Gastrocnemius medialis (tissue), 4 donors: ENCODE measurements around the gene TASOR. TPM values are rescaled to one million over a fixed set of nuclear protein-coding genes. Genes with fewer than 3 reads are reported as not detected.

Experiments used
- ATAC-seq, 2 donors: fragments of 150-250 bp; one replicate each; pipeline ENCODE4 v1.9.1; 2016
- DNase-seq, 2 donors: peaks; one replicate each; pipeline ENCODE4 v3.0.0-alpha.2; 2019
- H3K27ac ChIP-seq, 4 donors: fragments of 200-600 bp; sonication (generic); 1 replicate in 1 of 4; 2 replicates in 3 of 4; pipeline ENCODE4 v1.5.1; 2016 to 2018; ENCODE audit warnings: mild to moderate bottlenecking in 2 of 4, moderate library complexity in 1 of 4
- H3K27me3 ChIP-seq, 3 donors: fragments of 200-600 bp; sonication (generic) in 2 of 3; 1 replicate in 1 of 3; 2 replicates in 2 of 3; pipeline versions ENCODE4 v1.5.1 to v1.6.0; 2016 to 2019; ENCODE audit warnings: mild to moderate bottlenecking in 1 of 3, moderate library complexity in 1 of 3
- H3K36me3 ChIP-seq, 2 donors: fragments of 200-600 bp; sonication (generic) in 1 of 2; one replicate each; pipeline ENCODE4 v1.5.1; 2017 to 2018
- H3K4me1 ChIP-seq, 2 donors: fragments of 200-600 bp; sonication (generic) in 1 of 2; one replicate each; pipeline ENCODE4 v1.5.1; 2016 to 2017; ENCODE audit warnings: mild to moderate bottlenecking in 2 of 2
- H3K4me3 ChIP-seq, 4 donors: fragments of 200-600 bp; sonication (generic) in 3 of 4; 1 replicate in 1 of 4; 2 replicates in 3 of 4; pipeline ENCODE4 v1.5.1; 2016 to 2019; ENCODE audit warnings: mild to moderate bottlenecking in 2 of 4
- H3K9me3 ChIP-seq, 3 donors: fragments of 200-600 bp; sonication (generic) in 2 of 3; 1 replicate in 1 of 3; 2 replicates in 2 of 3; pipeline ENCODE4 v1.5.1; 2016 to 2019
- CTCF ChIP-seq, 5 experiments: fragments of 450-650 bp in 3 of 5; fragments of 200-600 bp in 2 of 5; sonication (generic) in 2 of 5; IDR thresholded peaks in 4 of 5; conservative IDR thresholded peaks in 1 of 5; 1 replicate in 4 of 5; 2 replicates in 1 of 5; pipeline ENCODE4 v1.5.1; 2016 to 2019; ENCODE audit warnings: antibody characterized with exemption in 5 of 5, mild to moderate bottlenecking in 3 of 5, moderate library complexity in 3 of 5
- POLR2A ChIP-seq, 2 donors: fragments of 450-650 bp; IDR thresholded peaks; one replicate each; pipeline ENCODE4 v1.6.1; 2017; ENCODE audit warnings: antibody characterized with exemption in 2 of 2, mild to moderate bottlenecking in 2 of 2, moderate library complexity in 2 of 2
- in situ Hi-C, 4 donors: fragments of 200-750 bp; cut with MboI; loops; one replicate each; pipeline versions ENCODE4 v1.15.0 to v1.8.0; 2017; ENCODE audit warnings: low sequenced_read_pairs in 4 of 4
- intact Hi-C: fragments of 100-400 bp; cut with DNase I; formaldehyde crosslinking; loops from one replicate; pipeline ENCODE4 v1.15.1; 2023; ENCODE audit warnings: low total_unique reads
- total RNA-seq, 4 donors: library from RNA; depleted of rRNA; stranded (reverse); fragments of >200 nt; gene quantifications; one replicate each; pipeline versions ENCODE4 v1.1.0 to v1.2.3, GENCODE V29; 2016

Gene TASOR
- total RNA-seq, 4 donors from 2014 or later: 15.4 to 47.2 (median 31.8) TPM

- Histone ChIP-seq H3K36me3 (no peaks in the 10 kb centered on the region), H3K4me3 (no peak overlapping the region), H3K27ac (no peak overlapping the region), H3K27me3 (no peaks in the 10 kb centered on the region), H3K4me1 (no peaks in the 10 kb centered on the region), H3K9me3 (no peaks in the 10 kb centered on the region)
- DNase-seq (no peak), ATAC-seq (no peak)
- in situ Hi-C loops: no loop called here
- TF ChIP-seq POLR2A (IDR thresholded peaks at IDR 0.05): no peak
- TF ChIP-seq CTCF (IDR thresholded peaks at IDR 0.05 in 4 of 5, conservative IDR thresholded peaks at IDR 0.05 in 1 of 5): no peak
- intact Hi-C loops: no loop called here
Observed at GRCh38 chr3:56691165-56692000, 8.3 kb upstream of the TASOR start.

GRCh38 chr3:56689303-56689702 is 6.2 kb upstream of the TASOR start:
- intact Hi-C loops: no loop called here
- DNase-seq: no peak
- no peak overlapping the region for H3K4me3 ChIP-seq
- H3K4me1 ChIP-seq: no peaks in the 10 kb centered on the region
- no peak overlapping the region for H3K27ac ChIP-seq
- no peaks in the 10 kb centered on the region for H3K36me3 ChIP-seq
- H3K9me3 ChIP-seq: no peaks in the 10 kb centered on the region
- no peak for ATAC-seq
- no peaks in the 10 kb centered on the region for H3K27me3 ChIP-seq
- in situ Hi-C loops: no loop called here
- TF ChIP-seq CTCF (IDR thresholded peaks at IDR 0.05 in 4 of 5, conservative IDR thresholded peaks at IDR 0.05 in 1 of 5) (no peak), POLR2A (IDR thresholded peaks at IDR 0.05) (no peak)

- no peak for DNase-seq
- in situ Hi-C loops (no loop called here), intact Hi-C loops (no loop called here)
- Histone ChIP-seq H3K9me3 (no peaks in the 10 kb centered on the region), H3K4me3 (no peak overlapping the region), H3K27me3 (no peaks in the 10 kb centered on the region), H3K27ac (no peak overlapping the region), H3K36me3 (no peaks in the 10 kb centered on the region), H3K4me1 (no peaks in the 10 kb centered on the region)
- TF ChIP-seq POLR2A (IDR thresholded peaks at IDR 0.05) (no peak), CTCF (IDR thresholded peaks at IDR 0.05 in 4 of 5, conservative IDR thresholded peaks at IDR 0.05 in 1 of 5) (no peak)
- no peak for ATAC-seq
Observed at GRCh38 chr3:56688191-56688590, 5.1 kb upstream of the TASOR start.

GRCh38 chr3:56684029-56684428 is 964 bp upstream of the TASOR start:
- TF ChIP-seq CTCF (IDR thresholded peaks at IDR 0.05 in 4 of 5, conservative IDR thresholded peaks at IDR 0.05 in 1 of 5): no peak
- no peak overlapping the region for H3K4me3 ChIP-seq
- no peak for DNase-seq
- intact Hi-C loops (no loop called here), in situ Hi-C loops (no loop called here)
- H3K27me3 ChIP-seq: no peaks in the 10 kb centered on the region
- ATAC-seq: no peak
- H3K9me3 ChIP-seq: no peaks in the 10 kb centered on the region
- no peak overlapping the region for H3K27ac ChIP-seq
- H3K4me1 ChIP-seq: peaks cover 13 to 14% of the 10 kb centered on the region in 2 donors
- no peaks in the 10 kb centered on the region for H3K36me3 ChIP-seq
